Measurements from ENCODE around the gene WFDC5.
"Not testable (repeated sequence)": the region's sequence is repeated elsewhere in the genome, so short reads cannot be mapped to it uniquely, and the experiment has no call there.

WFDC5 gene

GRCh38 chr20:45087814-45088213, 27.2 kb downstream of the WFDC5 start:
- no peak for DNase-seq (ENCODE audit: low read depth in 2 of 2)

- no peak for DNase-seq (ENCODE audit: low read depth in 2 of 2)
These were observed 27.7 kb downstream of the WFDC5 start for GRCh38 chr20:45087097-45087790.

DNA sequence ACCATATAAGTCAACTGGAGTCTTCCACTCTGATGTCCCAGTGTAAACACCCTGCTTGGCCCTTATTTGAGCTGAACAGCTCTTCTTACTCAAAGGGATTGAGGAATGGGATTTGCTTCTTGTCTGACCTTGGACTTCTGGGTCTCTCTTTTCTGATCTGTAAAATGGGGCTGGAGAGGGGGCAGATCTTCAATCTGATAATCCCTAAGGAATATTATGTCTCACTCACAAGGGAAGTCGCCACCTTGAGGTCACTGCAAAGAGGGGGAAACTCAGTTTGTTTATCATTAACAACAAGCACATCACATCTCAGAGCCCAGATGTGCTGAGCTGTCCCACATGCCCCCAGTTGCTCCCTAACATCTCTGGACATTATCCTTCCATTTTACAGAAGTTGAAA, 29.1 kb downstream of the WFDC5 start:
- DNase-seq (ENCODE audit: low read depth in 2 of 2) = no peak

DNA sequence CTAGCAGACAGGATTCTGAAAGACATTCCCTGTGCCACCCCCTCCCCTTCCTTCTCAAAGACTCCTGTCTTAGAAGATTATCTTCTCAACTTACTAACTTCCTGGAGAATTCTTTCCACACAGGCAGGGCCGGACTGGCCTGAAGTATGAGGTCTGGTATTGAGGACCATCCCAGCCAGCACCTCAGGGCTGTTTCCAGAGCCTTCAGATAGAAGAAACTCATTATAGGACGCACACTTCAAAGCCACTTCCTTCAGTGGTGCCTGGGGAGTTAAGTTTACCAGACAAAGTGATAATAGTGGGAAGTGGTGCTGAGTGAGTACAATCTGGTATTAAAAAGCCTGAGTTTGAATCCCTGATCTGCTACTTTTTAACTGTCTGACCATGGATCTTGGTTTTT, 29.7 kb downstream of the WFDC5 start:
- no peak for DNase-seq (ENCODE audit: low read depth in 2 of 2)

DNA sequence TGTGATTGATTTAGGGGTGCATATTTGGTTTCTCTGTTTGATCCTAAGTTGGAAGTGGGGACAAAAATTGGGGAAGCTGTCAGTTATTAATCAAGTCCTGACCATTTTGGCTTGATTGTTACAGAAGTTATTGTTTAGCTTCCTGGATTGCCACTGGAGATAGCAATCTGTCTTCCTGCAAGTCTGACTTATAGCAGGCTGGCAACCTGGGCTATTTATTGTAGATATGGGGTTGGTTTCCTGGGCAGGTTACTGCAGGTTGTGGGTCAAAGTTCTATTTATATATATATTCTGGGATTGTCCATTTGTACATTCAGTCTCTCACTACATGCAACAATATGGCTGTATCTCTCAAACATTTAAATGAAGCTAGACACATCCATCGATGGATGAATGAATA, 31.8 kb downstream of the WFDC5 start:
- DNase-seq (ENCODE audit: low read depth in 2 of 2) = no peak

GRCh38 chr20:45082468-45082867, 32.5 kb downstream of the WFDC5 start:
- DNase-seq (ENCODE audit: low read depth in 2 of 2) = no peak

- DNase-seq (ENCODE audit: low read depth in 2 of 2) = no peak
These were observed 33.9 kb downstream of the WFDC5 start for GRCh38 chr20:45080867-45081624.

- DNase-seq (ENCODE audit: low read depth in 2 of 2) = no peak
These were observed 37.4 kb downstream of the WFDC5 start for GRCh38 chr20:45077559-45077958.

DNA sequence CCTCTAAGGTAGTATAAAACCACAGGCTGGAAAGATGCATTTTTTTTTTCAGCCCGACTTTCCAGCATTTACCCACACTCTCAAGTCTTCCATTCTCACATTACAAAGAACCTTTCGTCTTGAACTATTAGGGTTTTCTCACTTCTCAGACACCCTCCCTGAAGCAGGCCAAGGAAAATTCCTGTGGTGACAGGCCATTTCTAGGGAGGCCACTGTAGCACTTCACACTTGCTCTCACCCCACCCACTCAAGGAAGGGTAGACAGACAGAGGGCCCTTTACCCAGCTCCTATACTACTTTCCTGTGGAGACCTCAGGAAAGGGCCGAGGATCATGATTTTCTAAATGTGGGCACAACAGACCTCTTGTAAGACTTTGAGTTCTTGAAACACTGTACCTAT, 41.8 kb downstream of the WFDC5 start:
- no peak for DNase-seq (ENCODE audit: low read depth in 2 of 2)

DNA sequence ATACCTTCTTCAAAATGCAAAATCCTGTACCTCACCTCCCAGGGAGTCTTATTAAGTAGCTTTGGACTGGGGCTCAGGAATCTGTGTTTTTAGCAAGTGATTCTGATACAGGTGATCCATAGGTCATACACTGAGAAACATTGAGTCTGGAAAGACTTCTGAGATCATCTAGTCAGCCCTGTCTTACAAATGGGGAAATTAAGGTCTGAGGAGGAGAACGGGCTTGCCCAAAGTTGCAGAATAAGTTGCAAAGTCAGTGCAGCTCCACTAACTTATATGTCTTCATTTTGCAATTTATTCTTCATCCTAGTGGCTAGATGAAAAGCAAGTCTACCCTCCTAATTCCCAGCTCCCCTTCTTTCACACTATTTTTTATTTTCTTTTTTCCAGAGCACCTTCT, 42.9 kb downstream of the WFDC5 start:
- no peak for DNase-seq (ENCODE audit: low read depth in 2 of 2)

DNA sequence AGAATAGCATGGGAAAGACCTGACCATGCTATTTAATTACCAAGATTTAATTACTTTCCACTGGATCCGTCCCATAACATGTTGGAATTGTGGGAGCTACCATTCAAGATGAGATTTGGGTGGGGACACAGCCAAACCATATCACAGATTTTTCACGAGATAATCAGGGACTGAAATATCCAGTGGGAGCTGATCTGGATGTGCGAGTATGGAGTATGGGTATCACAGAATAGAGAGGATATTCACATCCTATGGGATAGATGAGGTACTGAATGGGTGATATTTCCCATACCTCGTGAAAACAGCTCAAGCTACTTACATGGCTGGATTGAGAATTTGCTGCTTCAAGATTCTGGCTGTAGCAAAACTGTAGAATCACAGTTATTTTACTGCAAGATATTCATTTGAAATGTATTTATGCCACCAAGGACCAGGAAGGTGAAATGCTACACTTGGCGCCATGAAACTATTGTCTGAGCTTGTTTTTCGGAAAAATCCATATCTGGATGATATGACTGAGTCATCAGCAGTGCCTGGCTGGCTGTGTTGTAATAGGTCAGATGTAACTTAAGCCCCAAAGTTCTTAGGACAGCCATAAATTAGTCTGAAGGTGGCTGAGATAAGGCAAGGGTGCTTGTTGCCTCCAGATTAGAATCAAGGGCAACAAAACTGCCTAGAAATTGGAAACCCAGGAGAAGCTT, 43.9 kb downstream of the WFDC5 start:
- DNase-seq (ENCODE audit: low read depth in 2 of 2) = no peak

GRCh38 chr20:45069261-45069660, 45.7 kb downstream of the WFDC5 start:
- no peak for DNase-seq (ENCODE audit: low read depth in 2 of 2)

GRCh38 chr20:45067558-45067957, 47.4 kb downstream of the WFDC5 start:
- DNase-seq (ENCODE audit: low read depth in 2 of 2) = no peak

DNA sequence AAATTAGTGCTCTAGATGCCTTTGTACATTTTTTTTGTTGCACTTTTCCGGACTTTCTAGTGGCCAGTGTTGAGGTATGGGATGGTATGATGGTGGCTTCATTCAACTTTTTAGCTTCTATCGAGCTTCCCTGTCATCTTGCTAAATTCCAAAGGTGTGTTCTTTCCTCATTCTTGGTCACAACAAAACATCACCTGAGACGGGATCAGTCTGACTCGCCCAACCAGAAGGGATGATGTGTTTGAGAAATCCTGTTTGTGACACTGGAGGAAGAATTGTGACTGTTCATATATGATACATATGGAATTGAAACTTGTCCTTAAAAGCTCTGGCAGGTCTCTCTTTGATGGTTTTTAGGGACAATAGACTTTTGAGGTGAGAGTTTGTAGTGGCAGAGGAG, 47.9 kb downstream of the WFDC5 start:
- no peak for DNase-seq (ENCODE audit: low read depth in 2 of 2)

GRCh38 chr20:45066372-45066771, 48.6 kb downstream of the WFDC5 start:
- DNase-seq (ENCODE audit: low read depth in 2 of 2) = no peak

DNA sequence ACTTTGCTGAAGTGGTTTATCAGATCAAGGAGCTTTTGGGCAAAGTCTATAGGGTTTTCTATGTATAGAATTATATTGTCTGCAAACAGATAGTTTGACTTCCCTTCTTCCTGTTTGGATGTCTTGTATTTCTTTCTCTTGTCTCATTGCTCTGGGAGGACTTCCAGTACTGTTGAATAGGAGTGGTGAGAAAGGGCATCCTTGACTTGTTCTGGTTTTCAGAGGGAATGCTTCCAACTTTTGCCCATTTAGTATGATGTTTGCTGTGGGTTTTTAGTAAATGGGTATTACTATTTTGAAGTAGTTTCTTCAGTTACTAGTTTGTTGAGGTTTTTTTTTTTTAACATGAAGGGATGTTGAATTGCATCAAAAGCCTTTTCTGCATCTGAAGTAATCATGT, 50.2 kb downstream of the WFDC5 start:
- DNase-seq (ENCODE audit: low read depth in 2 of 2) = no peak

DNA sequence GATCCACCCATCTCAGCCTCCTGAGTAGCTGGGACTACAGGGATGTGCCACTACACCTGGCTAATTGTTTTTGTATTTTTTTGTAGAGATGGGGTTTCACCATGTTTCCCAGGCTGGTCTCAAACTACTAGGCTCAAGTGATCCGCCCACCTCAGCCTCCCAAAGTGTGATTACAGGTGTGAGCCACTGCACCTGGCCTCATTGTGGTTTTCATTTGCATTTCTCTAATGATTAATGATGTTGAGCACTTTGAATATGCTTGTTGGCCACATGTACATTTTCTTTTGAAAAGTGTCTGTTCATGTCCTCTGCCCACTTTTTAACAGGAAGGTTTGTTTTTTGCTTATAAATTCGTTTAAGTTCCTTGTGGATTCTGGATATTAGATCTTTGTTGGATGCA, 51.9 kb downstream of the WFDC5 start:
- DNase-seq (ENCODE audit: low read depth in 2 of 2) = not testable (repeated sequence)

GRCh38 chr20:45061244-45061643, 53.7 kb downstream of the WFDC5 start:
- DNase-seq (ENCODE audit: low read depth in 2 of 2) = no peak

DNA sequence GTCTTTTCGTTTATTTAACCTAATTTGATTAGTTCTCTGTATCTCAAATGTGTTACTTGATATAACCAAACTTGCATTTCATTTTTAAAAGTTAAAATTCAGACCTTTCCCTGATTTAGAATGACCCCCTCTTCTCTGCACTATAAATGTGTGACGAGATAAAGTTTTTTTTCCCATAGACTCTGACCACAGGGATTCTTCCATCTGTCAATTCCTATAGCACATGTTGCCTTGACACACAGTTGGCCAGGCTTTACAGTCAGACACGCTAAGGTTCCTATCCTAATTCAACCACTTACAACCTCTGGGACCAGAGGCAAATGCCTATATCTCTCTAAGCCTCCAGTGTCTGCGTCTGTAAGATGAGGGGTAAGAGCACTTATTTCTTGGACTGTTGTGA, 54.7 kb downstream of the WFDC5 start:
- no peak for DNase-seq (ENCODE audit: low read depth in 2 of 2)
